Omental fat pad (tissue), 4 donors: ENCODE measurements around the gene PIK3R1. TPM values are rescaled to one million over a fixed set of nuclear protein-coding genes. Genes with fewer than 3 reads are reported as not detected.
"Not testable (repeated sequence)": the region's sequence is repeated elsewhere in the genome, so short reads cannot be mapped to it uniquely, and the experiment has no call there.

Source experiments
- ATAC-seq: fragments of 150-250 bp; one replicate; pipeline ENCODE4 v1.9.1; 2016; ENCODE audit warnings: mild to moderate bottlenecking, moderate library complexity; ENCODE audit not compliant: low FRiP score
- DNase-seq: peaks from one replicate; pipeline ENCODE4 v3.0.0-alpha.2; 2019; ENCODE audit warnings: low spot score
- CTCF ChIP-seq, 3 donors: fragments of 450-650 bp; IDR thresholded peaks; one replicate each; pipeline ENCODE4 v1.5.1; 2016 to 2017; ENCODE audit warnings: antibody characterized with exemption in 3 of 3, mild to moderate bottlenecking in 3 of 3, moderate library complexity in 2 of 3
- total RNA-seq, 4 donors: library from RNA; depleted of rRNA; stranded (reverse); fragments of >200 nt; gene quantifications; one replicate each; pipeline ENCODE4 v1.1.0, GENCODE V29; 2016

The PIK3R1 gene
- total RNA-seq, 4 donors from 2014 or later, result 90.5 to 188 (median 148) TPM

GRCh38 chr5:68191083-68191791, 24.3 kb upstream of the PIK3R1 start:
- no peak for TF ChIP-seq CTCF (IDR thresholded peaks at IDR 0.05)

GRCh38 chr5:68192679-68193060, 22.9 kb upstream of the PIK3R1 start:
- ATAC-seq (peak; percentile 45), DNase-seq (no peak)
- no peak for TF ChIP-seq CTCF (IDR thresholded peaks at IDR 0.05)

More at GRCh38 chr5:68191083-68191791, 24.3 kb upstream of the PIK3R1 start:
- DNase-seq, result no peak
- no peak for ATAC-seq

- DNase-seq (no peak), ATAC-seq (no peak)
- TF ChIP-seq CTCF (IDR thresholded peaks at IDR 0.05), result no peak
Observed at GRCh38 chr5:68193481-68194036, 22.0 kb upstream of the PIK3R1 start.

- no peak for DNase-seq
- TF ChIP-seq CTCF (IDR thresholded peaks at IDR 0.05), result no peak
- no peak for ATAC-seq
Observed at GRCh38 chr5:68194386-68194785, 21.2 kb upstream of the PIK3R1 start.

- DNase-seq (no peak), ATAC-seq (no peak)
- TF ChIP-seq CTCF (IDR thresholded peaks at IDR 0.05), result no peak
Observed at GRCh38 chr5:68195137-68195536, 20.4 kb upstream of the PIK3R1 start.

- DNase-seq, result no peak
- ATAC-seq, result no peak
- no peak for TF ChIP-seq CTCF (IDR thresholded peaks at IDR 0.05)
Observed at GRCh38 chr5:68196876-68197275, 18.7 kb upstream of the PIK3R1 start.

GRCh38 chr5:68200288-68200687, 15.3 kb upstream of the PIK3R1 start:
- ATAC-seq (no peak), DNase-seq (no peak)
- TF ChIP-seq CTCF (IDR thresholded peaks at IDR 0.05), result no peak

GRCh38 chr5:68210654-68211053, 4.9 kb upstream of the PIK3R1 start:
- not testable (repeated sequence) for ATAC-seq, DNase-seq
